Stimulated activated CD4-positive, alpha-beta T cell treated with anti-CD3 and anti-CD28 coated beads, TNF-alpha, amount 100 ng/mL, for 48 hours (primary cell): ENCODE data around the gene C16orf87.
"Not testable (repeated sequence)": the region's sequence is repeated elsewhere in the genome, so short reads cannot be mapped to it uniquely, and the experiment has no call there.

Source experiments
- DNase-seq, 3 donors: peaks; one replicate each; pipeline ENCODE4 v3.0.0-alpha.2; 2020; ENCODE audit warnings: low read depth in 3 of 3

Gene C16orf87

DNA sequence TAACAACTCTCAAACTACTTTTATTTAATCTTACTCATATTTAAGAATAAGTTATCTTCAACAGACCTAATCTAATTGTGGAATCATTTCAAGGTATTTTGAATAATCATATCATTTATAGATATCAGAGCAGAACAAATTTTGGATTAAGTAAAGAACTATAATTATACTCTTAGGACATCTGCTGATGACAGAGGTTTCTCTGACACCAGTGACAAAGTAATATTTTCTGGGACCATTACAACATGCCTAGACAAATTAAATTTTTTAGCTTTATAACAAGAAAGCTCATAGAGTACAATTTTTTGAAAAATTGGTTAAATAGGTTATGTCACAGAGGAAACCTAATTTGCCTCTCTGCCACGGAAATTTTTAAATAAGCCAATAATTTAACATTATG lies 30.5 kb downstream of the C16orf87 start:
- DNase-seq, result no peak

DNA sequence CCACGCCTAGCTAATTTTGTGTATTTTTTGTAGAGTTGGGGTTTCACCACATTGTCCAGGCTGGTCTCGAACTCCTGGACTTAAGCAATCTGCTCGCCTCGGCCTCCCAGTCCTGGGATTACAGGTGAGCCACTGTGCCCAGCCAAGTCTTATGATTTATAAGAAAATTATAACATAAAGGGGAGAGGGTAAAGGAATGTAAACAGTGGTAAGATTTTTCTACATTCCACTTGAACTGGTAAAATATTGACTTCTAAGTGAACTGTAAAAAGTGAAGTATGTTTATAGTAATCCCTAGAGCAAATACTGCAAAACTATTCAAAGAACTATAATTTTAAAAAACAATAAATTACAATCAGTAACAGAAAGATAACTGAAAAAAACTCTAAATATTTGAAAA lies 33.5 kb downstream of the C16orf87 start:
- DNase-seq, result no peak

DNA sequence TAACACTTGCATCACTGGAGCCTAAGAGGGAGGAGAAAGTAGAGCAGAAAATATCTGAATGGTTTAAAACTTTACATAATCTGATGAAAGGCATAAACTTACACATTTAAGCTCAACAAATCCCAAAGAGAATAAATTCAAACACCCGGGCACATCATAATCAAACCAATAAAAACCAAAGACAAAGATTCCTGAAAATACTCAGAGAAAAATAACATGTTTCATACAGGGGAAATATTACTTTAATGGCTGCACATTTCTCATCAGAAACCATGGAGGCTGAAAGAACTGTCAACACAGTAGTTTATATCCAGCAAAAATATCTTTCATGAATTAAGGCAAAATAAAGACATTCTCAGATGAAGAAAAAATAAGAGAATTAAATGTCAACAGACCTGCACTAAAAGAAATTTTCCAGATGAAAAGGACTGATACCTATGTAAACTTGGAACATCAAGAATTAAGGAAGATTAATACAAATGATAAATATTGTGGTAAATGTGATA lies 34.2 kb downstream of the C16orf87 start:
- no peak for DNase-seq

DNA sequence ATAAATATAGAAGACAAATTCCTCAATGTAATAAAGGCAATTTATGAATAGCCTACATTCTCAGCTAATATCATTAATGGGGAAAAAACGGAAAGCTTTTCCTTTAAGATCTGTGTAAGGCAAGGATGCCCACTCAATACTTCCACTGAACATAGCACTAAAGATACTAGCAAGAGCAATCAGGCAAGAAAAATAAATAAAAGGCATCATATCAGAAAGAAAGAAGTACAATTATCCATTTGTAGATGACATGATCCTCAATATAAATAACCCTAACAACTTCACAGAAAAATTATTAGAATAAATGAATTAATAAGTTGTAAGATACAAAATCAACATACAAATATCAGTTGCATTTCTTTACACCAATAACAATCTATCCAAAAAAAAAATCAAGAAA lies 37.1 kb downstream of the C16orf87 start:
- DNase-seq, result no peak

DNA sequence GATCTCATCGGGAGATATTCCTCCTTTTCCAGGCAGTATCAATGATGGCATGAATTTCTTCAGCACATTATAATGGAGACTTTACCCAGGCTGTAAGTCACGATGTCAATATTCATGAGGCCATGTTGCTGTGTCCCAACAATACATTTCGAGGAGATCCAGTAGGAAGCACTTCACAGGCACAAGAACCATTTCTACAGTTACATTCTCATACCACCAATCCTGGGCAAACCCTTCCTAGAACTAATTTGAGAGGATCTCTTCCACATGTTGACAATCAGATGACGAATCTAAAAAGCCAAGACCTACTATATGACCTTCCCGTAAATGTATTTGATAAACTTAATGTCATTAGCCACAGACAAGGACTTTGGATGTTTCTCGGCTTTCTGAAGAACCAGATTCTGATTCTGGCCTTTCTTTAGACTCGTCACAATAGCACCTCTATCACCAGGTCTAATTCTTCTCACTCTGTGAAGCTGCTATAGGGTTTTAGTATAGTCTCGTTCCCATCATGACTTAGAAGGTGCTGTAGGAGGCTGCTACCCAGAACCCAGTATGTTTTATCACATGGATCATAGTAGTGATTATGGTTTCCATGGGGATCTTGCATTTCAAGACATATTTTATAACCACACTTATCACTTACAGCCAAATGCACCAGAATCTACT lies 40.2 kb downstream of the C16orf87 start:
- DNase-seq, result no peak

DNA sequence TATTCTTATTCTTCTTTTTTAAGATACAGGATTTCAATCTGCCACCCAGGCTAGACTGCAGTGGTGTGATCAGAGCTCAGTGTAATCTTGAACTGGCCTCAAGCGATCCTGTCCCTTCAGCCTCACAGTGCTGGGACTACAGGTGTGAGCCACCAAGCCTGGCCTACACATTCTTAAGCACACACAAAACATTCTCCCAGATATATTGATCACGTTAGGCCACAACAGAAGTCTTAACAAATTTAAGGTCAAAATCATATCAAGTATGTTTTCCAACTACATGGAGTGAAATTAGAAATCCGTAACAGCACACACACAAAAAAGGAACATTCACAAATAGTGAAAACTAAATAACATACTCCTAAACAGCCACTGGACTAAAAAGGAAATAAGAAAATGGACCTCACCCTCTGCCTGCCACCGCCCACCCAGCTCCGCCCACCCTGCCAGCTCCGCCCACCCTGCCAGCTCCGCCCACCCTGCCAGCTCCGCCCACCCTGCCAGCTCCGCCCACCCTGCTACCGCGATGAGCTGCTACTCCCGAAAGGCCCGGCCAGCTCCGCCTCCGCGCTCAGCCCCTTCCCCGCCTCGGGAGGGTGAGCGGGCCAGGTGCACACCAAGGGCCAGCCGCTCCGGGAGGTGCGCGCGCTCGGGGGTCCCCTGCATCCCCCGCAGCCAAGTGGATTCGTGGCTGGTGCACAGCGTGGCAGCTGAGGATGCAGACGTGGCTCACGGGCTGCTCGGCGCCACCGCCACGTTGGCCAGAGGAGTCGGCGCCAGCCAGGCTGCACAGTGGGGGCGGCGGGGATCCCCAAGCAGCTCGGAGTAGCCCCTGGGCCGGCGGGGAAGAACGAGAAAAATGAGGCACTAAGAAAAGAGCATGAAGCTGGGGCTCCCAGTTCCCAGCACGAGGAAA lies 41.2 kb downstream of the C16orf87 start:
- peak; percentile 65 to 75 (median 69) for DNase-seq

DNA sequence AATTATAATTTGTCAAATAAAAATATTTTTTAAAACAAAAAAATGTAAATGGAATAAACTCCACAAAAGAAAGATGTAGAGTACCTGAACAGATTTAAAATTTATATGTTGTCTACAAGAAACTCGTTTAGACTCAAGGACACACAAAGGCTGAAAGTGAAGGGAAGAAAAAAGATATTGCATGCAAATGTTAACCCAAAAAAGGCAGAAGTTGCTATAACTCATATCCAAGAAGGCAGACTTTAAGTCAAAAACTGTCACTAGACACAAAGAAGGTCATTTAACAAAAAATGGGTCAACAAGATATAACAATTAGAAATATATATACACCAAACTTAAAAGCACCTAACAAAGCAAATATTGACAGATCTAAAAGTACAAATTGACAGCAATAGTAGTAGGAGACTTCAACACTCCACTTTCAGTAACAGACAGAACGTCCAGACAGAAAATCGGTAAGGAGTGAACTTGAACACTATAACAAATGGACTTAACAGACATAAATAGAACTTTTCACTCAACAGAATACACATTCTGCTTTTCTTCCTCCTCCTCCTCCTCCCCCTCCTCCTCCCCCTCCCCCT lies 42.0 kb downstream of the C16orf87 start:
- DNase-seq, result no peak

DNA sequence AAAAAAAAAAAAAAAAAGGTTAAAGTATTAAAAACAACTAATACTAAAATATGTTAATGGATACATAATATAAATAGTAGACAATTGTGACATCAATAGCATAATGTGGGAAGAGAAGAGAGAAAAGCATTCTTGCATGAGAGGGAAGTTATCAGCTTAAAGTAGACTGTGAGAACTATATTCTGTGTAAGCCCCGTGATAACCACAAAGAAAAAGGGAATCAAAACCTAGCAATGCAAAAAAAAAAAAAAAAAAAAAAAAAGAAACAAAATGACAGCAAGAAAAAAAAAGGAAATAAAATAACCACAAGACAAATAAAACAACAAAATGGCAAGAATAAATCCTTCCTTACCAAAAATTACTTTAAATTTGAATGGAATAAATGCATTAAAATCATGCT lies 43.1 kb downstream of the C16orf87 start:
- DNase-seq, result no peak

DNA sequence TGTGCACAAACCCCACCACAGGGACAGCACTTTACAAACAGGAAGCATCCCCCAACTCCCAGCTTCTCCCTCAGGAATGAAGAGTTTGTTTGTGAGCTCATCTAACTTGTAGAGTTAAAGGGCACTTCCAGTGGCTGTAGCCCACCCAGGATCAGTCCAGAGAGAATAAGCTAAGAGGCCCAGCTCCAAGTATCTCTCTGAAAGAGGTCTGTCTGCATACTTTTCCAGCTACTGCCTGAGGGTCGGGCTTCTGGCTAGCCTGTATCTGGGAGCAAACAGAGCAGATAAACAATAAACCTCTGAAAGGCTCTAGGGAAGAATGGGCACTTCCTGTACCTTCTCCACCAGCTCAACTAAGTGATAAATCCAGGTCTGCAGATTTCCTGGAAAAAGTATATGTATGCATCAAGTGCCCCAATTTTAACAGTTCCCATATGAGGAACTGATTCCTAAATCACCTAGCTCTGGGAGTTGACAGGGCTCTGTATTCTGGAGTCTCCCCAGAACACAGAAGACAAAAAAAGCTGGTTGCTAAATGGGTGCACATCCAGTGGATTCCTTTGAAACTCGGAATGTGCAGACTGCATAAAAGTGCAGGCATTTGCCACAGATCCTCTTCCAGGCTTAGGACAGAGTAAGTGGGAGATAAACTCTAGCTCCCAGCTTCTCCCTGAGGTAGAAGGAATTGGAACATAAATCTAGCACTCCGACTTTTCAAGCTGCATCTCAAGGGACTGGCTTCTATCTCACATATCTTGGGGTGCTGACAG lies 45.7 kb downstream of the C16orf87 start:
- DNase-seq, result no peak

DNA sequence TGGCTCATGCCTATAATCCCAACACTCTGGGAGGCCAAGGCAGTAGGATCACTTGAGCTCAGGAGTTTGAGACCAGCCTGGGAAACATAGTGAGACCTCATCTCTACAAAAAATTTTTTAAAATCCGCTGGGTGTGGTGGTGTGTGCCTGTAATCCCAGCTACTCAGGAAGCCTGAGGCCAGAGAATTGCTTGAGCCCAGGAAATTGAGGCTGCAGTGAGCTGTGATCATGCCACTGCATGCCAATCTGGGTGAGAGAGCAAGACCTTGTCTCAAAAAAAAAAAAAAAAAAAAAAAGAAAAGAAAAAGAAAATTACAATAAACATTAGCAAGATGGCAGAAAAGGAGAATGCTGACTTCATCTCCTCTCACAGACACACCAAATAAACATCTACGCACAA lies 46.4 kb downstream of the C16orf87 start:
- DNase-seq, result not testable (repeated sequence)

DNA sequence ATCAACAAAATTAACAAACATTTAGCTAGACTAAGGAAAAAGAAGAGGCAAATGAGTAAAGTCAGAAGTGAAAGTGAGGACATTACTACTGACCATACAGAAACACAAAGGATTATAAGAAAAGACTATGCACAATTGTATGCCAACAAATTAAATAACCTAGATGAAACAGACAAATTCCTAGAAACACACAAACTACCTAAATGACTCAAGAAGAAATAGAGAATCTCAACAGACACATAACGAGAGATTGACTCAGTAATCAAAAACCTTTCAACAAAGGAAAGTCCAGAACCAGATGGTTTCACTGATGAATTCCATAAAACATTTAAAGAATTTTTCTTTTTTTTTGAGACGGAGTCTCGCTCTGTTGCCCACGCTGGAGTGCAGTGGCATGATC lies 47.2 kb downstream of the C16orf87 start:
- no peak for DNase-seq

DNA sequence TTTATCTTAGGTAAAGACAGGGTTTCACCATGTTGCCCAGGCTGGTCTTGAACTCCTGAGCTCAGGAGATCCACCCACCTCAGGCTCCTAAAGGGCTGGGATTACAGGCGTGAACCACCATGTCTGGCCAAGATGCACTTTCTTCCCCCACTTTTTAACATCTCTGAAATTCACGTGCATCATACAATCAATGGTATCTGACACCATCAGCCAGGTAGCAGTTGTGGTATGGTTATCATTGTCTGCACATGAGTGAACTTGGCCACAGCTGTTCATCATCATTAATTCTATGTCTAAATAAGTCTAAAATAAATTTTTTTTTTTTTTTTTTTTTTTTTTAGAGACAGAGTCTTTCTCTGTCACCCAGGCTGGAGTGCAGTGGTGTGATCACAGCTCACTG lies 48.7 kb downstream of the C16orf87 start:
- DNase-seq, result no peak

DNA sequence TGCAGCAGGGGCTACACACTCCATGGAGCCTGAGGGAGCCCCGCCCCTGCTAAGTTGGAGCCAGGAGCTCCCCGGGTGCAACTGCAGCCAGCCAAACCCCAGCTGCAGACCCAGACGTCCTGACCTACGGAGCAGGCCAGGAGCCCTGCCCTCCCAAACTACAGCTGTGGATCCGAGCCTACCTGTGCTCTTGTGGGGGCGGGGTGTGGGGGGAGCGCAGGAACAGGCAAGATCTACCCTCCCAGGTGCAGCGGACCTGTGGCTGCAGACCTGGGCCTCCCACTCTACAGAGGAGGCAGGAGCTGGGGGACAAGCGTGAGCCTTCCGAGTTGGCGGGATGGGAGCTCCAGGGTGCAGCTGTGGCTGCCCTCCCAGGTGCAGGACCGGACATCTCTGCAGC lies 53.2 kb downstream of the C16orf87 start:
- no peak for DNase-seq

DNA sequence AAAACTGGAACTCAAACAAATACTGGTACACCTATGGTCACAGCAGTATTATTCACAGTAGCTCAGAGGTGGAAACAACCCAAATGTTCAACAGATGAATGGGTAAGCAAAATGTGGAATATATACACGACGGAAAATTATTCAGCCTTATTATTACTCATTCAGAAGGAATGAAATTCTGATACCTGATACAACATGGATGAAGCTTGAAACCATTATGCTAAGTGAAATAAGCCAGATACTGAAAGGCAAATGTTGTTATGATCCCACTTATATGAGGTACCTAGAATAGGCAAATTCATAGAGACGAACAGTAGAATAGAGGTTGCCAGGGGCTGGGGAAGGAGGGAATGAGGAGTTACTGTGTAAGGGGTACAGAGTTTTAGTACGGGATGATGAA lies 55.8 kb downstream of the C16orf87 start:
- DNase-seq, result no peak

DNA sequence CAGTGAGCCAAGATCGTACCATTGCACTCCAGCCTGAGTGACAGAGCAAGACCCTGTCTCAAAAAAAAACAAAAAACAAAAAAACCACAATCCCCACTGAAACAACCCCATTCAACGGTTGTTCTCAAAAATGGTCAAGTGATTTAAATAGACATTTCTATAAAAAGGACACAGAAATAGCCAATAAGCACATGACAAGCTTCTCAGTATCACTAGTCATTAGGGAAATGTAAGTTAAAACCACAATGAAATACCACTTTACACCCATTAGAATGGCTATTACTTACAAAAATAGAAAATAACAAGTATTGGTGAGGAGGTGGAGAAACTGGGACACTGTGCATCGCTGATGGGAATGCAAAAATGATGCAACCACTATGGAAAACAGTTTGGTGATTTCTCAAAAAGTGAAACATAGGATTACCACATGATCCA lies 56.2 kb downstream of the C16orf87 start:
- no peak for DNase-seq

DNA sequence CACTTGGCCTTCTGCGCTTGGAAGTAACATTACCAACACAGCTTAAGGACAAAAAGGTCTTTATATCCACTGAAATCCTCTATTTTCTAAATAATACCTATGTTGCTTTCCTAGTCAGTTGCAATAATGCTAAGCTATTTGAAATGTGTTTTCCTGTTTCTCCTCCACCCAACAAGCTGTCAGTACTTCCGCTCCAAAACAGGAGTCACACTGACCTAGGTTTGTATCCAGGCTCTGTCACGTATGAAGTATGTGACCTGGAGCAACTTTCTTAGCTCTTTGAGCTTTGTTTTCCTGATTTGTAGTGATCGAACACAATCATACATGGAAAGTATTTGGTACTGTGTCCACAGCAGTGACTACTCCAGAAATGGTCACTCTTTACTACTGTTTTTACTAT lies 58.5 kb downstream of the C16orf87 start:
- no peak for DNase-seq

DNA sequence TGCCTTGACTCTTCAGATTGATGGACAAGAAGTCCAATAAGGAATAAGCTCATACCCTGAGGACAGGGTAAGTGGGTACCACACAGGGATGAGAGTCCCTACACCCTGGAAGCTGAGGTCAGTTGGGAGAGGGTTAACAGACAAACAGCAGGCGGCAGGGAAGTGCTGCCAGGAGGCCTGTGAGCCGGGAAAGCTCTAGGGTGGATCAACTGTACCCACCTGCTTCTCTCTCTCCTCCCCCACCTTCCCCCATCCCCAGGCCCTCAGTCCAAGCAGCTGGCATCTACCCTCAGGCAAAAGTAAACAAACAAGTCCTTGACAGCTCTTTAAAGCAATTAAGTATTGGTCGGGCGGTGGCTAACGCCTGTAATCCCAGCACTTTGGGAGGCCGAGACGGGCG lies 62.2 kb downstream of the C16orf87 start:
- no peak for DNase-seq

DNA sequence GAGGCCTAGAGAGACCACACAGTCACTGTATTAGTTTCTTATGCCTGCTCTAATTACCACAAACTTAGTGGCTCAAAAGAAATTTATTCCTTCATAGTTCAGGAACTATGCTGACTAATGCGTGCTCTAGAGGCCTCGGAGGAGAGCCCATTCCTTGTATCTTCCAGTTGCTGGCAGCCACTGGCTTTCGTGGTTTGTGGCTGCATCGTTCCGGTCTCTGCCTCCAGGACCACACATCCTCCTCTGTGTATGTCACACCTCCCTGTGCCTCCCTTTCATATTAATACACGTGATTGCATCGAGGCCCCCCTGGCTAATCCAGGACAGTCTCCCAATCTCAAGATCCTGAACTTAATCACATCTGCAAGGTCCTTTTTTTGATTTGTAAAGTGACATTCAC lies 65.9 kb downstream of the C16orf87 start:
- DNase-seq, result no peak

DNA sequence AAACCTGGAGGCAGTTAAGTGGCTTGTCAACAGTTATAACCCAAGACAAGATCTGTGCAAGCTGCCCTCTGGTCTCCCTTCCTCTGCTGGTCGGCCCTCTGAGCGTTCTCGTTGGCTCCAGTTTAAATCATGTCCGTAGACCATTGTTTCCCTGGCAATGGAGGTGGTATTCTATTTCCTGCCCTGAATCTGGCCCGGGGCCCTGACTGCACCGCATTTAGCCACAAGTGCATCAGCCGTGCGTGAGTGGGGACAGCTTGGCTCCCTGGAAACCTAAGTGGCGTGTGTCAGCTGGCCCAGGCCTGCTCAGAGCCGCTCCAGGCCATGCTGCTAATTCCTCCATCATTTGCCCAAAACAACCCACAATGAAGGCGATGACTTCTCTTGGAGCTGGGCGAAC lies 67.8 kb downstream of the C16orf87 start:
- DNase-seq, result no peak

DNA sequence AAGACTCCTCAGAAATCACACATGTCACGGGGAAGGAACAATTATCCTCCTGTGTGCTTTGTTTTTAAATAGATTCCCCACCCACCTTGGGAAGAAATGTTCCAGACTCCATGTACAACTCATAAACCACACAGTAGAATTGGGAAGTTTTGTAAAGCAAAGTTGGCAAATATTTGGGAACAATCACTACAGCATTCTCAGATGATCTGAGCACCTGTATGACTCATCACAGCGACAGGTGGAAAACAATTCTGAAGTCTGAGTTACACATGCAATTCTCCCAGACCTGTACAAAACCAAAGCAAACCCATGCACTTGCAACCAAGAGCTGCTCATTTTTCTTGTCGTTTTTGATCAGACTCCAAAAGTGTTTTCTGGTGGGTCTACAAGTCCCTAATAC lies 68.4 kb downstream of the C16orf87 start:
- DNase-seq, result no peak

DNA sequence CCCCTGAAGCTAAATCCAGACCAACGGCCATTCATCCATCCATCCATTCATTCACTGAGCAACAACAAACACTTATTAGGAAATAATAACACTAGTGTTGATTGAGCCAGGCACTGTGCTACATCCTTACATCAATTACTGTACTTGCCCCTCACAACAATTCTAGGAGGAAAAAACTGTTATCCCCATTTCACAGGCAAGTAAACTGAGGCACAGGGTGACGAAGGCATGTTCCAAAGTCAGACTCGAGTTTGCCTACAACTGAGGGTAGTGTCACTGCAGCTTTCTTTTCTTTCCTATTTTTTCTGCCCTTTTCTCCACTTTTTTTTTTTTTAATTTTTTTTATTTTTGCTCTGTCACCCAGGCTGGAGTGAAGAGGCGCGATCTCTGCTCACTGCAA lies 71.7 kb downstream of the C16orf87 start:
- no peak for DNase-seq
